Colonic mucosa (tissue), 4 donors: Measurements from ENCODE around the gene LGI1. TPM values are rescaled to one million over a fixed set of nuclear protein-coding genes. Genes with fewer than 3 reads are reported as not detected.

Source experiments
- DNase-seq: peaks from one replicate; pipeline ENCODE4 v3.0.0-alpha.2; 2020
- H3K27ac ChIP-seq: fragments of 200-600 bp; one replicate; pipeline ENCODE4 v1.8.0; 2021
- H3K27me3 ChIP-seq: fragments of 200-600 bp; one replicate; pipeline ENCODE4 v1.8.0; 2021
- H3K36me3 ChIP-seq: fragments of 200-600 bp; one replicate; pipeline ENCODE4 v1.8.0; 2021
- H3K4me1 ChIP-seq: fragments of 200-600 bp; one replicate; pipeline ENCODE4 v1.8.0; 2021; ENCODE audit warnings: mild to moderate bottlenecking
- H3K4me3 ChIP-seq: fragments of 200-600 bp; one replicate; pipeline ENCODE4 v1.8.0; 2021
- H3K9ac ChIP-seq, 2 donors: one replicate each; pipeline ENCODE4 v1.7.0; 2013; ENCODE audit warnings: control low read depth in 2 of 2, low read depth in 2 of 2, low read length in 2 of 2
- H3K9me3 ChIP-seq: fragments of 200-600 bp; one replicate; pipeline ENCODE4 v1.8.0; 2021
- CTCF ChIP-seq: fragments of 200-600 bp; IDR thresholded peaks from one replicate; pipeline ENCODE4 v1.8.0; 2022; ENCODE audit warnings: antibody characterized with exemption, mild to moderate bottlenecking
- intact Hi-C: fragments of 100-400 bp; cut with DNase I; formaldehyde crosslinking; loops from one replicate; pipeline ENCODE4 v1.14.1; 2022
- total RNA-seq, 2 donors: library from RNA; stranded (reverse); fragmentation: NEBNext Ultra II Directional in 1 of 2; extraction: Animal tissue kit (Norgen Biotek cat#: 25700) in 1 of 2; gene quantifications; one replicate each; pipeline ENCODE4 v1.2.1, GENCODE V29; 2021
- donor health status: healthy.
- donor health status: DM: no; HTN: no; CAD: no.
- donor health status: DM: no; HTN: no; CAD: no.

Gene LGI1
- total RNA-seq, 2 donors from 2014 or later: 0.47 to 0.98 TPM

- intact Hi-C loops: no loop called here
These were observed 8.4 kb upstream of the LGI1 start for GRCh38 chr10:93749218-93749799.

GRCh38 chr10:93751124-93751523 lies 6.6 kb upstream of the LGI1 start:
- H3K4me3 ChIP-seq: no peak overlapping the region
- no peaks in the 10 kb centered on the region for H3K27me3 ChIP-seq
- no peak for DNase-seq
- H3K4me1 ChIP-seq: no peaks in the 10 kb centered on the region
- no peak overlapping the region for H3K27ac ChIP-seq
- no peak overlapping the region for H3K9ac ChIP-seq
- no peak for TF ChIP-seq CTCF
- intact Hi-C loops: loop anchor here (5.0 kb wide), 1 partner anchor 61 kb away; no protein-coding TSS in a partner anchor
- H3K9me3 ChIP-seq: no peaks in the 10 kb centered on the region
- no peaks in the 10 kb centered on the region for H3K36me3 ChIP-seq

More at GRCh38 chr10:93749218-93749799, 8.4 kb upstream of the LGI1 start:
- no peak for TF ChIP-seq CTCF
- no peak overlapping the region for H3K27ac ChIP-seq
- H3K27me3 ChIP-seq: no peaks in the 10 kb centered on the region
- DNase-seq: peak; percentile 38
- no peak overlapping the region for H3K4me3 ChIP-seq
- no peaks in the 10 kb centered on the region for H3K36me3 ChIP-seq
- no peaks in the 10 kb centered on the region for H3K4me1 ChIP-seq
- no peaks in the 10 kb centered on the region for H3K9me3 ChIP-seq
- no peak overlapping the region for H3K9ac ChIP-seq

- Histone ChIP-seq H3K9ac (no peak overlapping the region), H3K9me3 (no peaks in the 10 kb centered on the region), H3K36me3 (no peaks in the 10 kb centered on the region), H3K27me3 (no peaks in the 10 kb centered on the region), H3K4me3 (no peak overlapping the region), H3K27ac (no peak overlapping the region), H3K4me1 (no peaks in the 10 kb centered on the region)
- TF ChIP-seq CTCF: no peak
- DNase-seq: peak; percentile 41
- intact Hi-C loops: loop anchor here (5.0 kb wide), 1 partner anchor 60 kb away; no protein-coding TSS in a partner anchor
These were observed 5.9 kb upstream of the LGI1 start for GRCh38 chr10:93751832-93752231.

GRCh38 chr10:93752761-93753160 lies 5.0 kb upstream of the LGI1 start:
- TF ChIP-seq CTCF: no peak
- no peak for DNase-seq
- intact Hi-C loops: loop anchor here (5.0 kb wide), 1 partner anchor 60 kb away; no protein-coding TSS in a partner anchor

GRCh38 chr10:93753621-93754250 lies 4.0 kb upstream of the LGI1 start:
- Histone ChIP-seq H3K27me3 (no peaks in the 10 kb centered on the region), H3K36me3 (no peaks in the 10 kb centered on the region), H3K9me3 (no peaks in the 10 kb centered on the region), H3K4me1 (no peaks in the 10 kb centered on the region), H3K9ac (no peak overlapping the region), H3K27ac (no peak overlapping the region), H3K4me3 (no peak overlapping the region)
- TF ChIP-seq CTCF: no peak
- intact Hi-C loops: loop anchor here (5.0 kb wide), 1 partner anchor 59 kb away; no protein-coding TSS in a partner anchor
- DNase-seq: no peak

More at GRCh38 chr10:93752761-93753160, 5.0 kb upstream of the LGI1 start:
- Histone ChIP-seq H3K9ac (no peak overlapping the region), H3K4me3 (no peak overlapping the region), H3K27ac (no peak overlapping the region), H3K4me1 (no peaks in the 10 kb centered on the region), H3K9me3 (no peaks in the 10 kb centered on the region), H3K27me3 (no peaks in the 10 kb centered on the region), H3K36me3 (no peaks in the 10 kb centered on the region)
